T-helper 2 cell (primary cell): Measurements from ENCODE around the gene CBLN4.

Source experiments
- DNase-seq, 5 experiments: peaks; one replicate each; pipeline versions ENCODE4 v3.0.0 to v3.0.0-alpha.2; 2012 to 2022
- total RNA-seq, 2 donors: gene quantifications; one replicate each; lab custom pipeline; 2026; lab: John Stamatoyannopoulos, UW

CBLN4 gene
- 0 reads per million in 2 donors for total RNA-seq

- no peak for DNase-seq
These were observed at the start of gene CBLN4 for GRCh38 chr20:56005389-56005715. Gene CBLN4, minus strand, starts transcription at chr20:56005519. Its CDS starts 1,348 bp downstream, at chr20:56004171.

GRCh38 chr20:56043227-56043626, 37.9 kb upstream of the CBLN4 start:
- no peak for DNase-seq

DNA sequence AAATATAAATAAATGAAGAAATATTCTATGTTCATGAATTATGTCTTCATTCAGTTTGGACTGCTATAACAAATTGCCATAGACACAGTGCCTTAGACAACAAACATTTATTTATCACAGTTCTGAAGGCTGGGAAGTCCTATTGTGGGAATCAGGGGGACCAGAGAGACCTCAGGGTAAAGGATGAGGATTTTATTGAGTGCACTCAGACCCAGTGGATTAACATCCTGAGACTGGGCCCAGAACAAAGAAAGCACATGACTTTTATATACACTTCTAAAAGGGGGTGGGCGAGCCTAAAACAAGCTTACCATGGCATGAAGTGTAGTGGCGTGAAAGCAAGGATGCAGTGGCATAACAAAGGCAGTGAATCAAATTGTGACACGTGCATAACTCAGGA, 26.9 kb upstream of the CBLN4 start:
- DNase-seq, result no peak

DNA sequence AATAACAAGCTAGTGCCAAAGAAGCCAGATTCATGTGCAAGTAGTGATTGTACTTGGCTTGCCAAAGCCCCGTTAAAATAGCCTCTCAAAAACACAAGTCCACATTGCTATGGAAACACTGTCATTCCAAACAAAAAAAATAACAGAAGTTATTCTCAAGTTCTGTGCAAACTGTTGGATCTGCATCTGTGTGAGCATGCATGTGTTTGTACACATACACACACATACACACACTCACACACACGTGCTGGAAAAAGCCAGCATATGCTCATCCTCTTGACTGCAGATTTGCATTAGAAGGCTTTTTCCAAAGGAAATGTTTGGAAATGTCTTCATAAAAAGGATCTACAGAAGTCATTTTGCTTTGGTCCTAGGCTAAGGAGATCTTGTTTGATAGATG, 13.4 kb upstream of the CBLN4 start:
- no peak for DNase-seq

- DNase-seq, result no peak
These were observed 12.9 kb upstream of the CBLN4 start for GRCh38 chr20:56018194-56018593.

- no peak for DNase-seq
These were observed 12.2 kb upstream of the CBLN4 start for GRCh38 chr20:56017560-56017959.

DNA sequence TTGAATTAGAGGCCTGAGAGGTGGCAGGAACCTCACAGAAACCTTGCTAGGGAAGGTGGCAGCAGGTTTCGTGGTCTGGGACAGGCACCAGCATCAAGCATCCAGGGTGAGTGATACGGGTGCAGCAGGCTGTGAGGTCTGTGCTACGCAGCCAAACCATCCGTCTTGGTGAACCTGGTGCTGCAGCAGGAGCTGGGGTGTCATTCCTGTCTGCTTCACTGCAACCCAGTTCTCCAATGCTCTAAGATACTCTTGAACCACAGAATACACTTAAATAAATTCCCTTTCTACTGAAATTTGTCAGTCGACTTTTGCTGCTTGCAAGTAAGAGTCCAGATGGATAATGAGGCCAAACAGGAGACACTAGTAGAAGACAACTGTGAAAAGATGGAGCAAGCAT, 9.7 kb upstream of the CBLN4 start:
- no peak for DNase-seq

DNA sequence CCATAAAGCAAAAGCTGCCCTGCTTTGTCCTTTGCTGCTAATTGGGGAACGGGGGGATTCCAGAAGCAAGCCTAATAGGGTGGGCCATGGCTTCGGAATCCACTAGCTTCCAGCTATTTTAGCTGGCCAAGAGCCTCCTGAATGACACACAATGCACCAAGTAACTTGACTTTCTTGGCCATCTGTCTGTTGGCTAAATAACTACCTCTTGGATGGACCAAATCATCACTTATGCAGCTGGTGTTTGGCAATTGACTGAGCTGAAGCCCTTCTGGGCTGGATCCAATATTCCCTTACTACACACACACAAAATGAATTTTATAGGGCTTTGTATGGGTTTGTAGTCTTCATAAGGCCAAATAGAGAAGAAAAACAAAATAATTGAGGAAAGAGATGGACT, 8.8 kb upstream of the CBLN4 start:
- no peak for DNase-seq

DNA sequence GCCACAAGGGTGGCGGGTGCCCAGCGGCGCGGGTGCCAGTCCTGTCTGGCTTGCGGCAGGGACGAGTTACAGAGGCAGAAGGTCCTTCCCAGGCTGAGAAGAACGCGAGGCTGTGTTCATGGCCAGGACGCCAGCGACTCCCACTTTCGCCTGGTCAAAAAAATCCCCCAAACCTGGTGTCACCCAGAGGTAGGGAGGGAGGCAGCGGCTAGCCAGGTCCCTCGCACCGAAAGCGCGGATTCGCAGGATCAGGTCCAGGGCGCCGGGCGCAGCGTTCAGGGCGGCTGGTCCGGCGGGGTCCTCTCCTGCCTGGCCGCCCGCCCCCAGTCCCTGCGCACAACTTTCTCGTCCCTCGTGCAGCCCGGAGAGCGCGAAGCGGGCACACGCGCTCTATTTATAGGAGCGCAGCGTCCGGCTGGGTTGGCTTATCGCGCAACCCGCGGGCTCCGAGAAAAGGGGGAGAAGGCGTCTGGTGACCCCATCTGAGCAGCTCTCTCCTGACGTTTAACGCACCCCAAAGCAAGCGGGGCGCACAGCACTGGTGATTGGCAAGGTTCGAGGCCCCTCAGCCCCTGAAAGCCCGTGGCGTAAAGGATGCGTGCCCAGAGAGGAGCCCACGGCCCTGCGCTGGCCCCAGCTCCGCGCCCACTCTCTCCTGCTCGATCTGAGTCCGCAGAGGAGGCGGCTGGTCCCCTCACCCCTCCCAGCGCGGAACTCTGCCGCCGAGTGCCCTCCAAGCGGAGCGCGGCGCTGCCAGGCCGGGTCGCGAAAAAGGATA, 519 bp downstream of the CBLN4 start:
- DNase-seq, result no peak

DNA sequence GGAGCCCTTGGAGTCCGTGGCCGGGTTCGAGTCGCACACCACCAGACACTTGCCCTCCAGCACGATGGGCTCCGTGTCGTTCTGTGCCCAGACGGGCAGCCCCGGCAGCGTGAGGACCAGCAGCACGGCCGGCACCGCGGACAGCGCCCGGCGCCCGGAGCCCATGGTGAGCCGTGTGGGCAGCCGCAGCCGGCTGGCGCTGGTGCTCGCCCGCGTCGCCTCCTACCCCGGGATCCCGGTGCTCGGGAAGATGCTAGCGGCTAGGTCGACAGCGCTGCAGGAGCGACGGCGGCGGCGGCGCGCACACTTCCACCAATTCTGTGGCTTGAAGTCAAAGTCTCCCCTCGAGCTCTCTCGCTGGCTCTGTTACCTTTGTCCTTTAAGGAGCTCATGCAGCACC, 1.3 kb downstream of the CBLN4 start:
- no peak for DNase-seq

DNA sequence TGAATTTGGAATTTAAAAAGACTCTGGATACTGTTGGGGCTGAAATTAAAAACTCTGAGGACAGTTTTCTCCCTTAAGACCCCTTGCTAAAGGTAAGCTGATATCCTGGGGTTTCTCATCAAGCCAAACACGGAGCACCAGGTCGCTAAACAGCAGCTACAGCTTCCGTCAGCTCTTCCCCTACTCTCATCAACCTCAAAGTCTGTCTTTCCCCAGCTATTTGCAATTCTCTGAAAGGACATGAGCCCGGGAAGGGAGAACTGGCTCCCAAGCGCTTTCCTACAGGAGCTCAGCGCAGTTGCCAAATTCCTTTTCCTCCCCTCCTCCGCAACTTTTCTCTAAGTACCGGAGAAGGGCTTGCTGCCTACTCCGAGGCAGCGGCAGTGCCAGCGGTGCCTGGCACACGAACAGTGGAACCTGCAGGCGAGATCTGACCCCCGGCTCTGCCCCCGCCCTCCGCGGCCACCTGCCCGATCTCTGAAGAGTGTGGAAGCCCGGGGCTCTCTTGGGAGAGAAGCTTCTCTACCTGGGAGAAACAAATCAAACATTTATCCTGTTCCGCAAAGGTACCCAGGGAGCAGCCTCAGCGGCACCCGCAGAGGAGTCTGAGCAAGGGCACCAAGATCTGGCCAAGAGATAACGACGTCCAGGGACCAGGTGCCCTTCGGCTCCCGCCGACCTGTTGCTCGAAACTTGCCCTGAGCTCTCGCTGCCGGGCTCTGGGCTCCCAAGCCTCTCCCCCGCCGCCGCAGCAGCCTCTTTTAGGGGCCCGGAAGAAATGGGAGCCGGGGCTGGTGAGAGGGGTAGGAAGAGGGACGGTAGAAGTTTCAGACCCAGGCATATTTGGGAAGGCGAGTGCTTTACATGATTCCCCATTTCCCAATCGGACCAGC, 2.2 kb downstream of the CBLN4 start:
- DNase-seq, result no peak

DNA sequence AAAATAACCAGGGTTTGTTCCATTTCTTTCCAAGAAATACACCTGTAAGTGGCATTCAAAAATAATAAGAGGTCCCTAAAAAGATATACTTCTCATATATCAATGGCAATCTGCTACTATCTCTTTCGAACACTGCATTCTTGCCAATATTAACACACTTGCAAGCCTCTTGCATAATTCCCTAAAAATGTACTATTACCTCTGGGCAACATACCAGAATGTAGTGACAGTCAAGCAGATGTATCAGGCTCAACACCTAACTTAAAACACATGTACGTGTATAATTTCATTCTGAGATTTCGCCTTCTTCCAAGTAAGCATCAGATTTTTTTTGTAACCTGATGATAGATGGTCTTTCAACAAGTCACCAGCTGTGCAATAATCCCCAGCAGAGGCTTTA, 3.4 kb downstream of the CBLN4 start:
- DNase-seq, result no peak

DNA sequence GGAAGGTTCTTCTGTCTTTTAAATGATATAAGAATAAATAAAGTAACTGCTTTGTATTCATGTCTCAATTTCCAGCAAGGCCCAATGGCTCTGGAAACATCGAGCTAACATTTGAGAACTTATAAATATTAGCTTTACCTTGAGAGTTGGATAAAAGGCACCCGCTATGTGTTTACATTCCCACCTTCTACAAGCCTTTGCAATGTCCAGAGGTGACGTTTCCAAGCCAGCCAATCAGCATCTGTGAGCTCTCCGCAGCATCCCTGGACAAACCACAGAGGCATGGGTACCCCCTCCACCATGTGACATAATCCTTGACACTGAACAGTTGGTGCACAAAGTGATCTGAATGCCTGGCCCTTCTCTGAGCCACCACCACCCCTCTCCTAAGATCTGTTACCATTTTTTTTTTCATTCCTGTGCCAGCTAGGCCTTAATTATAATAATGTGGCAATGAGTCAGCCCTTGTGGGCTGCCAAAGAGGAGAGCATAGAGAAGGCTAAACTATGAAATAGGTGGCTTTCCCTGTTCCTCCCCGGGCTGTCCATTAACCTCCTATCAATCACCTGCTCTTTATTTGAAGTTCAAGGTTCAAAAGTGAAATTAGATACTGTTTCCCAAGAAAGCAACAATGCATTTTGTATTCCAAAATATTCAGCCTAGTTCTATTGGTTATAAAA, 4.1 kb downstream of the CBLN4 start:
- no peak for DNase-seq

DNA sequence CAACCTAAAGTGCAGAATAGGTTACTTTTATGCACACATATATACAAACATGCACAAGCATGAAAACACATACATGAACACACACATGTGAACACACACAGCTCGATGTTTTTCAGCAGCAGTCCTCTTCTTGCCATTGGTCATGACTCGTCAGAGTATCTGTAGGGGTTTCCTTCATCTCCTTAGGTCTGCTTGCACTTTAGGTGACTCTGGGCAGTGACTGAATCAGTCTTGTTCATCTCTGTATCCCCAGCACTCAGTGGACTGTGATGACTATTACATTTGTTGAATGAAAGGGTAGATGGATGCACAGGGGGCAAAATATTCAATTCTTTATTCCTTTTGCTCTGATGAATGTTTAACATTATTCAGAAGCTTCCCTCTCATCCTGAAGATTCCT, 26.8 kb downstream of the CBLN4 start:
- DNase-seq, result no peak

DNA sequence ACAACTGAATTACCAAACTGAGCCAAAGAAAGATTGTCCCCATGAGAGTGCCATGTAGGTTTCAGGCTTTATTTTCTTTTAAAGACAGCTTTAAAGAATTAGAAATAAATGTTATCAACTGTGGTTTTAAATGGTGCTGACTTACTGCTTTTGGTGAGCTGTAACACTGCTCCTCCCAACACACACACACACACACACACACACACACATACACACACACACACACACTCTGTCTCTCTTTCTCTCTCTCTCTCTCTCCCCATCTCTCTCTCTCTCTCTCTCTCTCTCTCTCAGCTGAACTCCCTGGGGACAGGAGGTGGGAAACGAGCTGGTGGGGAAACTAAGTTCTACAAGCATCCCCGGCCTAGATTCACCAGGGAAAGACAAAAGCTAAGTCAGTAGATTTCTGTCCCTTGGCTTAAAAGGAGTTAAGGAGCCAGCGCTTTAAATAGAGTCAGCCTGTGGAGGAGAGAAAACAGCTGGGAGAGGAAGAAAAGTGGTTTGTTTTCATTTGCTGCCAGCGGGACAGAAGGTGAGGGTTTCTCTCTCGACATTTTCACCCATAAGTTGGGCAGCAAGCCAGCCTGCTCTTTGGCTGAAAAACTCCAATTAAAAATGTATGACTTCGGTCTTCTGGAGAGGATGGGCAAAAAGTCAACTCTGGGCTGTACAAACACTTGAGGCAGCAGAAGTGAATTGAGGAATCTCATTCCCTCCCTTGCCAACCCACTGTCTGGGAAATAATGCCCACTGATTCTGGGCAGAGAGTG, 27.4 kb downstream of the CBLN4 start:
- DNase-seq, result no peak

GRCh38 chr20:55974491-55975202, 30.7 kb downstream of the CBLN4 start:
- no peak for DNase-seq

DNA sequence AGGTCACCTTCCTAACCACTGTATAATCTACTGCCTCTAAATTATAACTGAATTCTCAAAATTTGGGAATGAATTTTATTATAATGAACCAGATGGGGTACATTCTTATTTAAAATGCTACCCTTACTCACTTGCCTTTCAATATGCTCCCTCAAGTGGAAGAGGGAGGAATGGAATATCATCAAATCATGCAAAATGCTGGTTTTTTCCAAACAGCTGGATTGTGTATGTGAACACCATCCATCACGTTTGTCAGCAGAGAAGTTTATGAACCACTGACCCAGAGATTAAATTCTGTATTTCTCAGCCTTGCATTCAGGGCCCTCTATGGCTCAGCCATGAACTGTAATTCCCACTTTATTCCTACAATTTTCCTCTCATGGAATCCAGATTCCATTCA, 40.5 kb downstream of the CBLN4 start:
- DNase-seq, result no peak

GRCh38 chr20:55961376-55962330, 43.7 kb downstream of the CBLN4 start:
- no peak for DNase-seq

DNA sequence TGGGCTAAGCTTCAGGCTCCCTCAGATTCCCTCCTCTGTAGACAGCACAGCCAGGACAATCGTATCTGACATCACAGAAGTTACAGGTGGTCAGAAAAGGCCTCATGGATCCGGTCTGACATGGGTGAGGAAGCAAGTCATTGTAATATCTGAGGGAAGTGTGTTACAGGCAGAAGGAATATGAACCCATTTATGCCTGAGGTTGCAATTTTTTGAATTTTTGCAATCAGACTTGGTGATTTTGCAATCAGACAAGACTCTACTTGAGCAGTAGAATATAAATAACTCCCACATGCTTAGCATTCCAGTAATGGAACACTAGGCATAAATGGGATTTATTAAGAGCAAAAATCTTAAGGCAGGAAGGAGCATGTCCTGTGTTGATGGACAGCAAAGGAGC, 52.1 kb downstream of the CBLN4 start:
- DNase-seq, result no peak

GRCh38 chr20:55947701-55948100, 57.6 kb downstream of the CBLN4 start:
- DNase-seq, result no peak
